ENCODE measurements around the gene PRKCA. TPM values are rescaled to one million over a fixed set of nuclear protein-coding genes. Genes with fewer than 3 reads are reported as not detected.

Gene PRKCA
- 10.4 and 13.6 TPM in 2 replicates for total RNA-seq (2014; rRNA removed; shearing (Covaris generic))

DNA sequence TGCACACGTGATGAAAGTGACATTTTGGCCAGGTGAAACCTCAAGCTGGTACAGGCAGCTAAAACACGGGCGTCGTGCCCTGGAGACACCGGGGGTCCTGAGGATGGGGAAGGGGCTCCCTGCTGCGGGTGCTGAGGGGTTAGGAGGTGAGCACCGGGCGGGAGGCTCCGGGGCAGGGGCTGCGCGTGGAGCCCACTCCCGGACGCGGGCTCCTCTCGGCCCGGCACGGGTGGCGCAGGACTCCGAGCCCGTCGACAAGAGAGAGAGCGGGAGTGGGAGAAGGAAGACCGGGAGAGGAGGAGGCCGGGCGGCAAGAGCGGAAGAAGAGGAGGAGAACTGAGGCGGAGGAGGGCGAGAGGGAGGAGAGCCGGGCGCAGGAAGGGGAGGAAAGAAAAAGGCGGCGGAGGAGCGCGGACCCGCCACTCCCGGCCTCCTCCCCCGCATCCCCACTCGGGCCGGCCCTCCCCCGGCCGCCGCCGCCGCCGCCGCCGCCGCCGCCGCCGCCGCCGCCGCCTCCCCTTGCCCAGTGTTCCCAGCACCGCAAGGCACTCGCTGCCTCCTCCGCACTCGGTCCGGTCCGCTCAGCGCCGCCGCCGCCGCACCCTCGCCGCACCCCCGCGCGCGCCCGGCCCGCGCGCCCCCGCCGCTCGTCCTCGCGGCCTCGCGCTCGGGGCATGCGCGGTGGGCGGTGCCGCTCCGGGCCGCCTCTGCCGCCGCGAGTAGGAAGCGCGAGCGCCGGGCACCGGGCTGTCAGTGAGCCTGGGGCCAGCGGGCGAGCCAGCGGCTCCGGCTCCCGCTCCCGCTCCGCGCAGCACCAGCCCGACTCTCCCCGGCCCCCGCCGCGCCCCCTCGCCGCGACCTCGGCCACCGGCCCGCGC is at the start of gene PRKCA:
PRKCA (plus strand) TSS at position 750 of the 878 bp plus-strand sequence.

DNA sequence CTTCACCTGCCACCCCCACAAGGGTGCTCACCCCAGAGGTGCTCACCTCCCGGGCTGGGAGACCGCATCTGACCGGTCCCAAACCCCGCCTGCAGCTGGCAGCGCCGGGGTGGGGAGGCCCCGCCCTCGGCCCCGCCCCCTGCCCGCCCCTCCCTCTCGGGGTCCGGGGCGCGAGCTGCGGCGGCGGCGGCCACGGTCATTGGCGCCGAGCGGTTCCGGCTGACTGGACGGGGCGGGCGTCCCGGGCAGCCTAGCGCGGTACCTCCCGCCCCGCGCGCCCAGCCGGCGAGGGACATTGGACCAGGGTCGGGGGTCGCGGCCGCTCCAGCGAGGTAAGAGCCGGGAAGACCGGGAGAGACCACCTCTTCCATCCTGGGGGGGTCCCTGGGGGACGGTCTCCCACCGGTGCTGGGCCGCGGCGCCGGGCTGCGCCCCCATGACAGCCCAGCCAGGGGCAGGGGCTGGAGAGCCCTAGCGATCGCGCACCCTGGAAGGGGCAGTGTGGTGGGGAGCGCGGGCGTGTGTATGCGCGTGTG is 532.6 kb downstream of the PRKCA start, which contains the start of gene CACNG5:
CACNG5 (plus strand) TSS at position 199 of the 536 bp plus-strand sequence. CDS start 42,216 bp downstream, outside the sequence.

Small RNA genes within 50 kb of the gene (small RNA-seq; reads per million reads assigned to genes)
- gene MIR634 = not detected
- not detected for gene RN7SL735P
- gene RNA5SP444 = 1.8 reads per million, percentile 71 among the genes with 10 or more reads in this experiment
- gene RNA5SP445 = not detected
- not detected for gene RNU6-928P

Other genes starting within 250 kb of the PRKCA start
- gene CEP112, start 110.5 kb upstream of the PRKCA start, total RNA-seq (2014; rRNA removed; shearing (Covaris generic)) = 1.6 and 2.8 TPM in 2 replicates
- not detected in 2 replicates for gene APOH, start 73.2 kb upstream of the PRKCA start, total RNA-seq (2014; rRNA removed; shearing (Covaris generic))

Measured in A375 (cell line).